GM12873 (cell line): Measurements from ENCODE around the gene SETBP1.

ENCODE experiments used
- CTCF ChIP-seq: IDR thresholded peaks from 2 replicates; pipeline ENCODE4 v1.5.1; 2012; ENCODE audit warnings: low read depth, mild to moderate bottlenecking, moderate library complexity, low read length, control low read depth; ENCODE audit not compliant: insufficient read depth; ENCODE audit errors: missing control alignments

Gene SETBP1

GRCh38 chr18:44726059-44726421 is 45.4 kb downstream of the SETBP1 start:
- no peak for TF ChIP-seq CTCF

- no peak for TF ChIP-seq CTCF
These were observed 46.6 kb downstream of the SETBP1 start for GRCh38 chr18:44727291-44727690.

GRCh38 chr18:44729631-44730101 is 49.0 kb downstream of the SETBP1 start:
- no peak for TF ChIP-seq CTCF

GRCh38 chr18:44730803-44731529 is 50.3 kb downstream of the SETBP1 start:
- TF ChIP-seq CTCF: no peak

GRCh38 chr18:44731530-44732237 is 51.0 kb downstream of the SETBP1 start:
- TF ChIP-seq CTCF: no peak

GRCh38 chr18:44732238-44732563 is 51.5 kb downstream of the SETBP1 start:
- no peak for TF ChIP-seq CTCF

GRCh38 chr18:44732599-44732998 is 51.9 kb downstream of the SETBP1 start:
- no peak for TF ChIP-seq CTCF
